ENCODE measurements around the gene FHL2.

DNA sequence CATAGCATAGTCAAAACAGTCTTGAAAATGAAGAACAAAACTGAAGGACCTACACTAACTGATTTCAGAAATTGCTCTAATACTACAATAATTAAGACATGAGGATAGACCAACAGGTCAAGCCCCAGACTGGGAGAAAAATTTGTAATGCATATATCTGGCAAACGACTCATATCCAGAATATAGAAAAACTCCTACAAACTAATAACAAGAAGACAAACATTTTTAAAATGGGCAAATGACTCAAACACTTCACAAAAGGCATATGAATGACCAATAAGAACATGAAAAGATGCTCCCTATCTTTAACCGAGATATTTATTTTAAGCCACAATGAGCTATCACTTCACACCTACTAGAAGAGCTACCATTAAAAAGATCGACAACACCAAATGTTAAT is 83.5 kb downstream of the FHL2 start:
- TF ChIP-seq EP300 (IDR thresholded peaks at IDR 0.05; ENCODE audit: low read depth) = no peak
- TF ChIP-seq, protein P1, sequence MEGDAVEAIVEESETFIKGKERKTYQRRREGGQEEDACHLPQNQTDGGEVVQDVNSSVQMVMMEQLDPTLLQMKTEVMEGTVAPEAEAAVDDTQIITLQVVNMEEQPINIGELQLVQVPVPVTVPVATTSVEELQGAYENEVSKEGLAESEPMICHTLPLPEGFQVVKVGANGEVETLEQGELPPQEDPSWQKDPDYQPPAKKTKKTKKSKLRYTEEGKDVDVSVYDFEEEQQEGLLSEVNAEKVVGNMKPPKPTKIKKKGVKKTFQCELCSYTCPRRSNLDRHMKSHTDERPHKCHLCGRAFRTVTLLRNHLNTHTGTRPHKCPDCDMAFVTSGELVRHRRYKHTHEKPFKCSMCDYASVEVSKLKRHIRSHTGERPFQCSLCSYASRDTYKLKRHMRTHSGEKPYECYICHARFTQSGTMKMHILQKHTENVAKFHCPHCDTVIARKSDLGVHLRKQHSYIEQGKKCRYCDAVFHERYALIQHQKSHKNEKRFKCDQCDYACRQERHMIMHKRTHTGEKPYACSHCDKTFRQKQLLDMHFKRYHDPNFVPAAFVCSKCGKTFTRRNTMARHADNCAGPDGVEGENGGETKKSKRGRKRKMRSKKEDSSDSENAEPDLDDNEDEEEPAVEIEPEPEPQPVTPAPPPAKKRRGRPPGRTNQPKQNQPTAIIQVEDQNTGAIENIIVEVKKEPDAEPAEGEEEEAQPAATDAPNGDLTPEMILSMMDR (IDR thresholded peaks at IDR 0.05) = no peak
- TF ChIP-seq POLR2A (IDR thresholded peaks at IDR 0.05) = no peak
- TF ChIP-seq POLR2AphosphoS5 (IDR thresholded peaks at IDR 0.05) = no peak
